DOHH2 (cell line): ENCODE results near the gene ADAMTS5.

Experiments used
- H3F3A ChIP-seq: fragments of 200-600 bp; sonication (generic), shearing (Covaris generic); 2 replicates; pipeline ENCODE4 v1.6.0; 2016; ENCODE audit warnings: antibody characterized with exemption, mild to moderate bottlenecking; ENCODE audit not compliant: control insufficient read depth, insufficient read depth
- H3K27ac ChIP-seq: fragments of 200-600 bp; sonication (generic); 2 replicates; pipeline ENCODE4 v1.5.1; 2014; ENCODE audit warnings: low read depth, mild to moderate bottlenecking, low read length, moderate library complexity
- H3K27me3 ChIP-seq: fragments of 200-600 bp; sonication (generic); 2 replicates; pipeline ENCODE4 v1.6.1; 2014; ENCODE audit warnings: mild to moderate bottlenecking, low read length, mixed read lengths; ENCODE audit not compliant: control insufficient read depth
- H3K36me3 ChIP-seq: fragments of 200-600 bp; sonication (generic); 2 replicates; pipeline ENCODE4 v1.6.1; 2014; ENCODE audit warnings: mild to moderate bottlenecking, low read length, moderate library complexity, mixed read lengths; ENCODE audit not compliant: control insufficient read depth
- H3K4me1 ChIP-seq: fragments of 200-600 bp; sonication (generic); 2 replicates; pipeline ENCODE4 v1.6.1; 2014; ENCODE audit warnings: mild to moderate bottlenecking, low read length, mixed read lengths; ENCODE audit not compliant: control insufficient read depth
- H3K4me2 ChIP-seq: fragments of 200-600 bp; sonication (generic); 2 replicates; pipeline ENCODE4 v1.6.0; 2014; ENCODE audit warnings: mild to moderate bottlenecking, low read length, moderate library complexity
- H3K4me3 ChIP-seq: fragments of 200-600 bp; sonication (generic); 2 replicates; pipeline ENCODE4 v1.5.1; 2014; ENCODE audit warnings: mild to moderate bottlenecking, low read length, mixed read lengths
- H3K79me2 ChIP-seq: fragments of 200-600 bp; sonication (generic); 2 replicates; pipeline ENCODE4 v1.6.1; 2014; ENCODE audit warnings: mild to moderate bottlenecking, low read length, mixed read lengths; ENCODE audit not compliant: control insufficient read depth
- H3K9me2 ChIP-seq: fragments of 200-600 bp; sonication (generic); replicated peaks from 2 replicates; pipeline ENCODE4 v1.6.1; 2014; ENCODE audit warnings: mild to moderate bottlenecking, low read length, mixed read lengths; ENCODE audit not compliant: control insufficient read depth
- H3K9me3 ChIP-seq: fragments of 200-600 bp; sonication (generic); 2 replicates; pipeline ENCODE4 v1.6.1; 2014; ENCODE audit warnings: antibody characterized with exemption, low read length, mixed read lengths; ENCODE audit not compliant: control insufficient read depth, insufficient read depth
- H4K20me1 ChIP-seq: fragments of 200-600 bp; sonication (generic); 2 replicates; pipeline ENCODE4 v1.6.0; 2014; ENCODE audit warnings: low read depth, mild to moderate bottlenecking, antibody characterized with exemption, low read length, moderate library complexity; ENCODE audit not compliant: control insufficient read depth, insufficient read depth
- CTCF ChIP-seq: fragments of 200-600 bp; sonication (generic); IDR thresholded peaks from one replicate; pipeline ENCODE4 v1.5.1; 2014; ENCODE audit warnings: antibody characterized with exemption, mild to moderate bottlenecking, low read depth, low read length; ENCODE audit not compliant: poor library complexity, severe bottlenecking
- EZH2phosphoT487 ChIP-seq: fragments of 200-600 bp; sonication (generic); IDR thresholded peaks from 2 replicates; pipeline ENCODE4 v1.6.1; 2017; ENCODE audit warnings: borderline replicate concordance, mild to moderate bottlenecking, antibody characterized with exemption, low read length, moderate library complexity, mixed read lengths

Gene ADAMTS5

DNA sequence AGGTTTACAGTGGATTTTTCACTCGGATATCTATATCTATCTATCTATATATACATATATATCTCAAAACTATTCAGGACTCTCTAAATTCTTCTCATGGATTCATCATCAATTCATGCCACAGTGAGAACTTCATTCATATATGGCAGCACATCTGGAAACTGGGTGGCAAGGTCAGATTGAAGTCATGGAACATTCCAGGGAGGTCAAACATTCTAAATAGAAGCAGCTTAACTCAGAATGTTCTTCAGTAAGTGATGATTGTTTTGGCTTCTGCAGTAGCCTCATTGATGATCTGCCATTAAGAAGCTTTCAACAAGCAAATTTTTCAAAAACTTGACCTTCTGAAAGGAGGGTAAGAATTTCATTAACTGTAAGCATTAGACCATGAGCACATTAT is 74.7 kb downstream of the ADAMTS5 start:
- Histone ChIP-seq H3F3A (no peaks in the 10 kb centered on the region), H3K4me2 (no peak overlapping the region), H3K27me3 (no peaks in the 10 kb centered on the region), H4K20me1 (no peaks in the 10 kb centered on the region), H3K9me2 (no peaks in the 10 kb centered on the region), H3K79me2 (no peaks in the 10 kb centered on the region), H3K4me1 (no peaks in the 10 kb centered on the region), H3K27ac (no peak overlapping the region), H3K4me3 (no peak overlapping the region), H3K9me3 (peaks cover 2% of the 10 kb centered on the region; the same call in 1 of the 2 replicates), H3K36me3 (no peaks in the 10 kb centered on the region)
- TF ChIP-seq EZH2phosphoT487, result no peak
- no peak for TF ChIP-seq CTCF

DNA sequence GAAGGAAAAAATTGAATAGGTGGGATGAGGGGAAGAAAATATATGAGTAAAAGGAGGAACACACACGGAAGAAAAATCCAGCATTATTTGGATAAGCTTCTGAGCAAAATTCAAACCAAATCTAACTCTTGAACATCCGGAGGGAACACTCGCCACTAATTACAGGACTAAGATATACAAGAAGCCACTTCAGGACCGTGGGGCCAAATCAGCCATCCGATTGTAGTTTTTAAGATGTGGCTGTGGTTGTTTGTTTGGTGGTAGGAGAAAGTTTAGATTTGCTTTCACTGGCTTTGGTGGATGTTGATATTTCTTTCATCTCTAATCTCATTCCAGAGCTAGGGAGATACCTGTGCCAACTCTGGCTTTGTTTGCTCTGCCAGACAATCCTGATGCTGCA is 78.0 kb downstream of the ADAMTS5 start:
- no peak overlapping the region for H3K4me3 ChIP-seq
- H3K27ac ChIP-seq, result no peak overlapping the region
- peaks cover 2% of the 10 kb centered on the region; the same call in 1 of the 2 replicates for H3K9me3 ChIP-seq
- no peak for TF ChIP-seq CTCF
- H3K36me3 ChIP-seq, result no peaks in the 10 kb centered on the region
- H3K9me2 ChIP-seq, result no peaks in the 10 kb centered on the region
- no peak overlapping the region for H3K4me2 ChIP-seq
- H4K20me1 ChIP-seq, result no peaks in the 10 kb centered on the region
- no peaks in the 10 kb centered on the region for H3K79me2 ChIP-seq
- H3K4me1 ChIP-seq, result no peaks in the 10 kb centered on the region
- no peaks in the 10 kb centered on the region for H3F3A ChIP-seq
- no peaks in the 10 kb centered on the region for H3K27me3 ChIP-seq

DNA sequence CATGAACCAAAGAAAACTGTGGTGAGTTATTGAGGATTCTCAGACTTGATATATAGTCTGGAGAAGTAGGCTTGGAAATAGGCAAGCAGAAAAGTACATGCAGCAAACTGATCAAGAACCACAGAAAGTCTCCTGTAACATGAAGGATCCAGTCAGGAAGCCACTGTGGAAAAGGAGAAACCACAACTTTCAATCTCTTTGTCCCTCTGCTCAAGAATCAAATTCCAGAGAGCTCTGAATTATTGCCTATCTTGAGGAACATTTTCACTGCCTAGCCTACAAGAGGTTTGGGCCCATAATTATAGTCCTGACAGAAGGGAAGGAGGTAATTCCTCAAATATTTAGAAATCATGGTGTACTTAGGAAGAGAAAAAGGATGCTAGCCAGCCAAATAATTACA is 78.6 kb downstream of the ADAMTS5 start:
- no peak overlapping the region for H3K4me3 ChIP-seq
- no peak for TF ChIP-seq EZH2phosphoT487
- TF ChIP-seq CTCF, result no peak

DNA sequence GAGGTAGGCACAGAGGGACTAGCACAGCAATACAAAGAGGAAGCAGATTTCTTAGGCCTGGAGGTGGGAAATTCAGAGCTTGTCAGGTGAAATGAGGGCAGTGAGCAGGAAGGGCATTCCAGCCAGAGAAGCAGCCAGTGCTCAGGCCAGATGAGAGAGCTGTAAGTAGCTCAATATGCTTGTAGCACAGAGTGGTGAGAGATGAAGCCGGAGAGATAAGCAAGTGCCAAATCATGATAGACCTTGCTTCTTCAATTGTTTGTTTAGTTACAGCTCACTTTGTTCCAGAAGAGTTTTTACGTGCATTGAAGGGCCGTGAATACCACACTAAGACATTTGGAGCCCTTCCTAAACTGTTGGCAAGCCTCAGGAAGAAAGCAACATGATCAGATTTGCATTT is 79.6 kb downstream of the ADAMTS5 start:
- H3K4me3 ChIP-seq, result no peak overlapping the region
- H3K27me3 ChIP-seq, result no peaks in the 10 kb centered on the region
- H3K79me2 ChIP-seq, result no peaks in the 10 kb centered on the region
- H3K27ac ChIP-seq, result no peak overlapping the region
- H3K9me2 ChIP-seq, result no peaks in the 10 kb centered on the region
- H3K9me3 ChIP-seq, result no peaks in the 10 kb centered on the region
- no peaks in the 10 kb centered on the region for H3K36me3 ChIP-seq
- TF ChIP-seq EZH2phosphoT487 (no peak), CTCF (no peak)
- H4K20me1 ChIP-seq, result no peaks in the 10 kb centered on the region
- no peak overlapping the region for H3K4me2 ChIP-seq
- no peaks in the 10 kb centered on the region for H3F3A ChIP-seq
- no peaks in the 10 kb centered on the region for H3K4me1 ChIP-seq

More for the DNA sequence above, 78.6 kb downstream of the ADAMTS5 start:
- H3K9me3 ChIP-seq, result peaks cover under 1% of the 10 kb centered on the region; the same call in 1 of the 2 replicates
- no peaks in the 10 kb centered on the region for H3F3A ChIP-seq
- H3K9me2 ChIP-seq, result no peaks in the 10 kb centered on the region
- no peaks in the 10 kb centered on the region for H3K4me1 ChIP-seq
- H4K20me1 ChIP-seq, result no peaks in the 10 kb centered on the region
- H3K4me2 ChIP-seq, result no peak overlapping the region
- H3K27me3 ChIP-seq, result no peaks in the 10 kb centered on the region
- no peaks in the 10 kb centered on the region for H3K79me2 ChIP-seq
- H3K36me3 ChIP-seq, result no peaks in the 10 kb centered on the region
- no peak overlapping the region for H3K27ac ChIP-seq
